ENCODE results near the gene NAT14.

- TF ChIP-seq CTCF (IDR thresholded peaks at IDR 0.05 in 2 of 3, conservative IDR thresholded peaks at IDR 0.05 in 1 of 3; ENCODE audit: borderline replicate concordance in 1 of 3, insufficient read depth in 1 of 3, low read depth in 2 of 3, low read length in 2 of 3) (no peak), POLR2A (IDR thresholded peaks at IDR 0.05; ENCODE audit: borderline replicate concordance, extremely low read depth, insufficient read depth, insufficient read length) (no peak), SRF (IDR thresholded peaks at IDR 0.05; ENCODE audit: low read depth) (no peak)
These were observed 4.2 kb downstream of the NAT14 start for GRCh38 chr19:55488986-55489710.
